Ureter (tissue), 1 donor: ENCODE measurements around the gene FAM162B. TPM values are rescaled to one million over a fixed set of nuclear protein-coding genes. Genes with fewer than 3 reads are reported as not detected.
A peak's percentile ranks its signal among the peaks of the same experiment; 100 is the strongest.
"Not testable (repeated sequence)": the region's sequence is repeated elsewhere in the genome, so short reads cannot be mapped to it uniquely, and the experiment has no call there.

Experiments used
- DNase-seq: peaks from one replicate; pipeline ENCODE4 v3.0.0-alpha.2; 2020; ENCODE audit warnings: low spot score
- total RNA-seq: library from RNA; stranded (reverse); gene quantifications from one replicate; pipeline ENCODE4 v1.2.4, GENCODE V29; 2023
- donor health status: DM: yes; HTN: yes; CAD: no.

The FAM162B gene
- total RNA-seq, result 5.6 TPM

DNA sequence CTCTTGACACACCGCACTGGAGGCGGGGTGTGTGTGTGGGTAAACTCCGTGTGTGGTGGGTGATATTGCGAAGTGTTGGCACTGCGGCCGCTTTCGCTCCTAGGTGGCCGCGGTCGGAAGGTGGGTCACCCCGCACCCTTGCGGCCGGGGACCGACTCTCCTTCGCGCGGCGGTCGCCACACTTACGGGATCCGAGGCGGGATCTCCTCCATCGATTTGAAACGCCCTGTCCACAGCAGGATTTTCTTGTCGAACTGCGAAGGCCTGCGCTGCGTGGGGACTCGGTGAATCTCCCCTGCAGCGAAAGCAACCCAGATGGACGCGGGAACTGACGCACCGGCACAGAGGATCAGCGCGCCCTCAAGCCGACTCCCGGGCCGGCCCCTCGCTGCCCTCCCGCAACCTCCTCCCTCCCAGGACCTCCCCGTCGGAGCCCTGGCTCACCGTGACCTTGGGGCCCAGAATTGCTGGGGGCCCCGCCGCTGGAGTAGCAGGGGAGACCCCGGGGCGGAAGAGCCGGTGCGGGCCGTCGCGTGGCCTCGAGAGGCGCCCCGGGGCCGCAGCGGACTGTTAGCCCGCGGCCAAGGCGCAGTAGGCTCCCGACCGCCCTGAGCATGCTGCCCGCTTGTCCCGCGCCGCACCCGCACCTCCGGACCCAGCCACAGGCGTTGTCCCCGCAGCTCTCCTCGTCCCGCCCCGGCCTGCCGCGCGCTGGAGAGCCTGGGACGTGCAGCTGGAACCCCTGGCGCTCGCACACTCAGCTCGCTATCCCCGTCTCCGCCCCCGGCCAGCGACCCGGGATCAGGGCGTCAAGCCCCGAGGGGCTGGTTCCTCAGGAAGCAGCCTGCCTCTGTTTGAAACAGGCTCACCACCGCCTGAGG is at the start of gene FAM162B:
Gene FAM162B (minus strand): TSS at position 759 of the 881 bp plus-strand sequence. CDS start 143 bp downstream, at position 616.
- DNase-seq, result peak; percentile 52

DNA sequence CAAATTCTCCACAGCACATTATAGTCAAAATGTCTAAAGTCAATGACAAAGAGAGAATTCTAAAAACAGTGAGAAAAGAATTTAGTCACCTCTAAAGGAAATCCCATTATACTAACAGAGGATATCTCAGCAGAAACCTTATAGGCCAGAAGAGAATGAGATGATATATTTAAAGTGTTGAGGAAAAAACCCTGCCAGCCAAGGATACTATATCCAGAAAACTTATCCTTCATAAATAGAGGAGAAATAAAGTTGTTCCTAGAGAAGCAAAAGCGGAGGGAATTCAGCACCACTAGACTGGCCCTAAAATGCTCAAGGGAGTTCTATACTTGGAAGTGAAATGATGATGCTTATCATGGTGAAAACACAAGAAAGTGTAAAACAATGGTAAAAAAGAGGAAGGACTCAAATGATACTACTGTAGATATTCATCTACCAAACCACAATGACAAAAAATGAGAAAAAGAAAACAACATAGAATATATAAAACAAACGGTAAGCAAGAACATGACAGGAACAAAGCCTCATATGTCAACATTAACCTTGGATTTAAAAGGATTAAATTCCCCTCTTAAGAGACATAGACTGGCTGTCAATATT is 46.6 kb upstream of the FAM162B start:
- DNase-seq, result no peak

DNA sequence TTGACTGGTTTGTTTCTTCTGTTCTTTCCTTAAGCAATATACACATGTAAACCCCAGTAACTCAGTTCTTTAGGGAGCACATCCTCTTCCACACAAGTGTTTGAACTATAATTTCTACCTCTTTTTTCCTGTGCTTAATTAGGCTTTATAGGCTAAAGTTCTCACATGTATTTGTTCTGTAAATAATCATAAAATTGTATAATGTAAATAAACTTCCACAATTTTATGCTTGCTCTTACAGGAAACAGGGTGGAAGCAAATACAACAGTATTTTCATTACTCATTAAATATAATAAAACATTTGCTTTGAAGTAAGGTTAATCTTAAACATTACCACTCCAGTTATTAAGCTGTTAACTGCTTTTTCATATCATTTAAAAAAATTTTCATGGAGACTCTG is 36.5 kb upstream of the FAM162B start:
- DNase-seq, result no peak

DNA sequence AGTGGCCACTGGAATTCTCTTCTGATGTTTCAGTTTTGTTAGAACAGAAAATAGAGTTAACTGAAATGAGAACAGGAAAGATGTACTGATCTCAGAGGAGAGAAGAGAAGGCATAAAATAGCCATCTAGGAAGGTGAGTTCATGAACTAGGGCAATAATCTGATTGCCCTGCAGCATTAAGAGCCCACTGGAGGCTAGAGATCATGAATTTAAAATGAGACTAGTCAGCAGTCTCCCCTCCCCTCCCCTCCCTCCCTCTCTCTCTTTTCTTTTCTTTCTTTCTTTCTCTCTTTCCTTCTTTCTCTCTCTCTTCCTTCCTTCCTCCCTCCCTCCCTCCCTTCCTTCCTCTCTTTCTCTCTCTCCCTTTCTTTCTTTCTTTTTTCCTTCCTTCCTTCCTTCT is 34.4 kb upstream of the FAM162B start:
- no peak for DNase-seq

DNA sequence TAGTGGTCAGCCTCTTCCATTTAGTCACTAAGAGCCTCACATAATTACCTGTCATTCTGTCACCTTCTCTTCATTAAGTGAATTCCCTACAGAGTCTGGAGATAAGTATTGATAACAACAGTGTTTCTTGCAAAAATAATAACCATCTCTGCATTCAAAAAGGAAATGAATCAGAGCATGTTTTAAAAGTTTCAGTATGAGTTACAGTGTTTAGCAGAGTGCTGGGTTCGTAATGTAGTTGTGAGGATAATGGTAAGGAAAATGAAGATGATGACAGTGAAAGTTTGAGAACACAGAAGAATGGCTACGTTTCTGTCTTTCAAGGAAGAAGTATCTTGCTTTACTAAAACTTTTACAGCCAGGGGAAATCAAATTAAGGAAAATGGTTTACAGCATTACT is 32.1 kb upstream of the FAM162B start:
- DNase-seq, result no peak

DNA sequence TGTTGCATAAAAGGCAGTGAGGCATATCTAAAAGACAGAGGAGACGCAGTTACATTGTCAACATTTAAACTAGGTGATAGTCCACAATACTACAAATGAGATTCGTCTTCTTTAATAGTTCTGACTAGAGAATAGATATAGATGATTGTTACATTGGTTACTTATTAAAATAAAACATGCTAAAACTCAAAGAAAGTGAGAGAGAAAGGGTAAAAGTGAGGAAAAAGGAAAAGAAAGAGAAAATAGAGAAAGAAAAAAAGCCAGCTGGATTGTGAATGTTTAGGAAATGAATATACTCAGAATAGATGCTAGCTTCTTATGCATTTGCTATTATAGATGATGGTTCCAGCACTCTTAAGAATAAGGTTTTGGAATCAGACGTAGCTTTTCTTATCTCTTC is 27.7 kb upstream of the FAM162B start:
- no peak for DNase-seq

DNA sequence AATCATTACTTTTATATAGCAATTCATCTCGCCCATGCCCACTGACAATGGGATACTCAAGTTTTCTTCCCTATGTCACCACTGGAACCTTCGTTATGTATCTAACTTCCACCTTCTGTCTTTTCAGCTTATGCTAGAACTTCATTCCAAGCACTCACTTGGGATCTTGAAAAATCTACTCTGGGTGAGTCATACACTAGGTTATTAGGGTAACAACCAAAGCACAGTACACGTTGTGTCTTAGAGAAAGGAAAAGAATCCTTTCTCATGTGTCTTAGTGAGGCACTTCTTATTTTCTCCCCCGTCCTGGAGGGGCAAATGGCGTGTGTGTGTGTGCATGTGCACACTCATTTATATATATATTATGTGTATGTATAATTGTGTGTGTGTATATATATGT is 18.3 kb upstream of the FAM162B start:
- DNase-seq, result no peak

DNA sequence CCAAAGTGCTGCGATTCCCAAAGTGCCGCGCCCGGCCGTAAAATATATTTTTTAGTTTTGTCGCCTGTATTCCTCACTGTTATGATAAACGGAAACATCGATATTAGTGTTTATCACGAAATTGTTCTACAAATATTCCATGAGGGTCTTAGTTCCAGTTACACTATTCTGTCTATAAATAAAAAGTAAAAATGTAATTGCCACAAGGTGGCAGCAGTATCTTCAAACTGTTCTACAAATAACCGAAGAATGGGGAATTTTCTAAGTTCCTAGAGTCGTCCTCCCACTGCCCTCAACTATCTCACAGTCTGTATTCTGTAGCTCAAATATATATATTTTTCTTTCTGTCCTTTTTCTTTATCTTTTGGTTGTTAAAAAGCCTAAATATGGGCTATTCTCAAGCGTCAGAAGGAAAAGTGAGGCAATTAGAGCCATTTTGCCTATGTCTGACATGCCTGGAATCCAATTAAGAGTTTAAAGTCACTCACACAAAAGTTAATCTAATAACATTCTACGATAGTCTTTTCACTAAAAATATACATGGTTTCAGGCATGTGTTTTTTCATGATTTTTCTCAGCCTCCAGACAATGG is 14.2 kb upstream of the FAM162B start:
- DNase-seq, result no peak

DNA sequence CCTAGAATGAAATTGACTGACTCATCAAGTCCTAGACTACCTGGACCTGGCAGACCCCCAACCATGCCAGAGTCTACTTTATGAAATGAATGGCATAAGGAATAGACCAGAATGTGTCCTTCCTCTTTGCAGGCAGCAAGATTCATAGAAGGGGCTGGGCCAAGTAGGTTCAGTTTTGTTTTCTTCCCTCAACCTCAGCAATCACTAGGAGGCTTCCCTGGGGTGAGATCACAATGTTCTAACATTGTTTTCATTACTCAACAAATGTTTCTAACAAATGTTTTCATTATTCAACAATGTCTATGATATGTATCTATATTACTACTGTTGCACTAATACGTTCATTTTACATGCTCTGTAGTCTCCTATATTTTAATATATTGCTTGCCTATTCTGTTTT is 8.4 kb upstream of the FAM162B start:
- no peak for DNase-seq

DNA sequence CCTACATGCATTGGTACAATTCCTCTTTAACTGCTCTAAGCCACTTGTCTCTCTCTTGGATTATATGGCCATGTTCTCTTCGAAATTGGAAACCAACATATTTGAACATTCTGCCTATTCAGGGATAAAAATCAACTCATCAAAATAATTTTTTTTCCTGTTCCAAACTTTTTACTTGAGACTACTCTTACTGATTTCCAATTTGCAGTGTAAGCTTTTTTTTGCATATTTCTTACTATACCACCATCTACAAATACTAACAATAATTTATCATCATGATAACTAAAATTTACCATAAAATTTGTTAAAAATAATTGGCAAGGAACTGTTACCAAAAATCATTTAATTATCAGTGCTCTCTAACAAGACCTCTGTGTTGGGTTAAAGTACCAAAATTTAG is 6.9 kb upstream of the FAM162B start:
- no peak for DNase-seq

DNA sequence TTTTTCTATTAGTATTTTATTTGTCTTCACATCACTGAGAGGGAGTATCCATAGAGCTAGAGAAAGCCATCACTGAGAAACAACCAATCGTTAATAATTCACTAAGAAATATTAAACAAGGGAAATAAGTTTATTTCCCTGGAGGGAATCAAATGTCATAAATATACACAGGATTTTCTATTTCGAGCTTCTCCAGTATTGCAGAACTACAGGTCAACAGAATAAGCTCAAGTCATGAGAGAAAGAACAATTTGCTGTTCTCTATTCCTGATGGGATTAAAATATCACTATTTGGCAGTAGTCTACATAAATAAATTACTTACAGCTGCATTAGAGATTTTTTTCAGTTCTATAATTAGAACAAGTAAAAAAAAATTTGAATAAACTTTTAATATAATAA is 2.2 kb upstream of the FAM162B start:
- DNase-seq, result no peak

DNA sequence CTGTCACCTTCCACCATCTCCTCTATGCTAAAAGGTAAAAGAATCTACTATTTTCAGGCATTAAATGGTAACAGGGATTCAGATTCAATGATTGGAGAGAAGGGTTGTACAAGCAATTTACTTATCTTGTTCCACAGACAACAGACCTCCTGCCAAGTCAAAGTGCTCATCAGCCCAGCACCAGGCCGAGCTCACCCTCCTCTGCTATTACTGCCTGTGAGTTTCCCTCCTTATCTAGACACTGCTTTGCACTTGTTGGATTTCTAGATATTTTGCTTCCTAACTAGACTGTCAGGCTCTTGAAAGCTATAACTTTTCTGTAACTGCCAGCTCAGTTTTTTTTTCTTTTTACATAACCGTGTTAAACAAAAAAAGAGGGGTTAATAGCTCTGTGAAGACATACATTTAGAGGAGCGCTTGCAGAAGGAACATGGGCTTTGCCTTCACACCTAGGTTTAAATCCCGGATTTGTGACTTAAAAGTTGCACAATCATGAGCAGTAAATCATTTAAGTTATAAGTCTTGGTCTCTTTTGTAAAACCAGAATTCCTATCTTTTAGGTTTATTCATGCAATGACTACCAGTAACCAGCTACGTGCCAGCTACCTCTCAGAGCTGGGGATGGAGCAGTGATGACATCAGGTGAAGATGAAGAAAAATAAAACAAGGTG is 1.1 kb upstream of the FAM162B start:
- DNase-seq, result no peak

DNA sequence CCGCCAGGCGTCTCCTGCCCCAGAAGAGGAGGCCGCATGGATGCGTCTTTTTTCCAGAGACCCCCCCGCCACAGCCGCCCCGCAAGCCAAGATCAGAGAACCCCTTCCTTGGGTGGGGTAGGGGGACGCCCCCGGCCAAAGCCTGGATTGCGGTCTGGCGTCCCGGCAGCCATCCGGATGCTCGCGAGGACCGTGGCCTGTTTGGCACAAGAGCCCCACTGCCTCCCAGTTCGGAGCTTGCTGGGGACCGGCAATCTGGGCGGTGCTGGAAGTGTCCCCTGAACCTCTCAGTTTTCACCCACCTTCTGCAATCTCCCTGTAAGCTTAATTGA is 924 bp downstream of the FAM162B start:
- peak; percentile 46 for DNase-seq

DNA sequence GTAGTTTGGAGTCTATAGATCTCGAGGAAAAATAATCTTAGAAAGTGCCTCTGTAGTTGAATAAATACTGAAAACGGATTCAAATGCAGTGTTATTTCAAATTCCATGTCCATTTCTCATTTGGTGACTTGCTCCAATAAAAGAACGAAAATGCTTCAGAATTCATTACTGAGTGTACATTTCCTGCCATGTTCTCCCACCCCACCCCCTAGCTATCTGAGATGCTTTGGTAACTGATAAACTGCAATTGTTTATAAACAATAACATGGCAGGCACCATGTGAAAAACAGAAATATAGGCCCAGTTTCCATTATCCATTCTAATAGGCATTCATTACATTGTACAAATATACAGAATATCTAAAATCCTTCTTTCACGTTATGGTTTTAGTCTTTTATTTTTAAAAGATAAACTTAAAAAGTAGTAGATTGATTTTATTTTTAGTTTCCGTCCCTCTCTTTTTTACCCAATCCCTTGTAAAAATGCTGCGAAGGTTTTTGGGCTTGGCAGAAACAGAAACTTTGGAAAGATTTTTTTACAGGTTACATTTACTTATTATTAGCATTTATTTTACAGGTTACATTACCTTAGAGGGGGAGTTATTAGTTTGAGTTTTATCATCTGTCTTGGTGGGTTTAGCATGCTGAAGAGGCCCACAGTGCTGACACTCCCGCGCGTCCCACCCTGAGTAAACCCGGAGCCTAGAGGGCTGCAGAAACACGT is 1.5 kb downstream of the FAM162B start:
- DNase-seq, result no peak

DNA sequence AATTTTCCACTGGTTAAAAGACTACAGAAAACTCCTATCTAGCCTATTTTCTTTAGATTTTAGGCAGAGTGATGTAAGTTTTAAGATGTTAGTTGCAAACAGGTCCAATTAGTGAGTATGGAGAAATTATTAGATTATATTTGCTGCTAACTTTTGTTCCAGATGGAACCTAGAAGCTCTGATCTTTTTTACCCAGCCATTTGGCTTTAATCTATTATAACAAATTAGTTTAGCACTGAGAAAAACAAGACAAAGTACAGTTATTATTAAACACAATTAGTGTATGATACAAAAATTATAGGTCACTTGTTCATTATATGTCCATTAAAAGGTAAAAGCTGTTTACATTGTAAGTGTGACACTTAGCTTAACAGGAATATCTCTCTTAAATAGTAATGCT is 2.5 kb downstream of the FAM162B start:
- no peak for DNase-seq

DNA sequence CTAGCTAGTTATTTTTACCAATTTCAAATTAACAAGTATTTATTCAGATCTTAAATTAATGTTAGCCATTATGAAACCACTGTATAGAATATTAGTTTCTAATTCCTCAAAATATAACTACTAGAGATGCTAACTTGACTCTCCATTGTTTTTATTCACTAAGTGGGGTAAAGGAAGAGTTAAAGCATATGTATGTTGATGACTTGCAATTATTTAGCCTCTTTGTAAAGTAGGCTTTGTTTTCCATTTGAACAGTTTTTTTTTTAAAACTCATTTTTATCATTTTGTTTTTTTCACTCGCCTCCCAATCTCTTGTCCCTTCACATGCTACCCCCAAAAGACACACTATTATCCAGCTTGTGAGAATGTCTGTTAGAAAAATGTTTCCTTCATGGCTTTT is 3.3 kb downstream of the FAM162B start:
- DNase-seq, result no peak

DNA sequence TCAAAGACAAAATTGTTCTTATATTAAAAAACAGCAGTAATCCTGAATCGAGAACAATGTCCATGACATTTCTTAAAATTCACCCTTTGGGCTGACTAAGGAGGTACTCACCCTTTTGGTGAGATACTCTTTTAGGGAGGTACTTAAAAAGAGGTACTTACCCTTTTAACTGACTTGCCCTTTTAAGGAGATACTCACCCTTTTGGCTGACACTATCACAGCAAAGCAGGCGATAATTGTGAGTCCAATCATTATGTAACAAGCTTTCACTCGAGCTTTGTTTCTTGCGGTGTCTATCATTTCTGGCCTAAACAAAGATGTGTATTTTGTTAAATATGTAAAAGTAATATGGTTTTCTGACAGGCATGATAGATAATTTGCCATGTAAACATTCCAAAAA is 3.7 kb downstream of the FAM162B start:
- no peak for DNase-seq

DNA sequence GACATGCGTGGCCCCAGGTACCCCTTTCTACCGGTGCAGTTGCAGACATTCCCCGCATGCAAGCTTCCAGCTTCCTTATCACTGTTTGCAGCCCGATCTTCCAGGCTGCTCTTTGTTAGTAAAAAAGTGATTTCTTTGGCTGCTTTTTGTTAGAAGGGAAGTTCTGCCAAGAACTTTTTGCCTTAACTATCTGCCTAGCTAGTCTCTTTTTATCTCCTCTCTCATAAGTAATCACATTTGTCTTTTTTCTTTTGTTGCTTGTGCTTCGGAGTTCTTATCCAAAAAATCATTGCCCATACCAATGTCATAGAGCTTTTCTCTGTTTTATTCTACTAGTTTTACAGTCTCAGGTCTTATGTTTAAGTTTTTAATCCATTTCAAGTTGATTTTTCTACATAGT is 20.3 kb downstream of the FAM162B start:
- DNase-seq, result no peak

DNA sequence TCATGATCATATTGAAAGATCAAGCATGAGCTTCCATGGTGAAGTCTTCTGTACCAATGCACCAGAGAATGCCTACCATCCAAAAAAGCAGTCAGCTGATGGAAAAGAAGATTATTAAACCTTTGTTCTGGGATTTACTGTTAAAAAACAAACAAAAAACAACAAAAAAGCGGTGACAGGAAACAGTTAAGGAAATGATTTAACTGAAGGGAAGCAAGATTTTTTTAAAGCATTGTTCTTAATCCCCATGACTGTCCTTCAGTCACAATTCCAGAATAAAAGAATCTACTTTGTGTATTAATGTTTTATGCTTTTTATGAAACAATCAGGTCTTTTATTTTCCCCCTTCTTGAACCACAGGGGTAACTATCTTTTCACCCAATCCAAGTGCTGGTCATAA is 23.9 kb downstream of the FAM162B start:
- no peak for DNase-seq

DNA sequence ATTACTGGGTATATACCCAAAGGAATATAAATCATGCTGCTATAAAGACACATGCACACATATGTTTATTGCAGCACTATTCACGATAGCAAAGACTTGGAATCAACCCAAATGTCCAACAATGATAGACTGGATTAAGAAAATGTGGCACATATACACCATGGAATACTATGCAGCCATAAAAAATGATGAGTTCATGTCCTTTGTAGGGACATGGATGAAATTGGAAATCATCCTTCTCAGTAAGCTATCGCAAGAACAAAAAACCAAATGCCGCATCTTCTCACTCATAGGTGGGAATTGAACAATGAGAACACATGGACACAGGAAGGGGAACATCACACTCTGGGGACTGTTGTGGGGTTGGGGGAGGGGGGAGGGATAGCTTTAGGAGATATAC is 25.0 kb downstream of the FAM162B start:
- not testable (repeated sequence) for DNase-seq

DNA sequence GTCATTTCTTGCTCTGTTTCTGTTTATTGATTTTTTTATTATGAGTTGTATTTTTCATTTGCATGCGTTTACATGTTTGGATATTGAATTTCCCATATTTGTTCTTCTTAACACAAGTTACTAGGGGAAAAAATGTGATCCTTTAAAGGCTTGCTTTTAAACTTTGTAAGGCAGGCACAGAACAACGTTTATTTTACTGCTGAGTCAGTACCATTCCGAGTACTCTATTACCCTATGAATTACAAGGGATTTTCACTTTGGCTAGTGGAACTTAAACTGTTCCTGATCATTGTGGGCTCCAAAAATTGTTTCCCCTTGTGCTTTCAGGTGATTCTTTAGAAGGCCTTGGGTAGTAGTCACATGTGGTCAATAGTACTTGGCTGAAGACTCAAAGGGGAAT is 28.5 kb downstream of the FAM162B start:
- no peak for DNase-seq

DNA sequence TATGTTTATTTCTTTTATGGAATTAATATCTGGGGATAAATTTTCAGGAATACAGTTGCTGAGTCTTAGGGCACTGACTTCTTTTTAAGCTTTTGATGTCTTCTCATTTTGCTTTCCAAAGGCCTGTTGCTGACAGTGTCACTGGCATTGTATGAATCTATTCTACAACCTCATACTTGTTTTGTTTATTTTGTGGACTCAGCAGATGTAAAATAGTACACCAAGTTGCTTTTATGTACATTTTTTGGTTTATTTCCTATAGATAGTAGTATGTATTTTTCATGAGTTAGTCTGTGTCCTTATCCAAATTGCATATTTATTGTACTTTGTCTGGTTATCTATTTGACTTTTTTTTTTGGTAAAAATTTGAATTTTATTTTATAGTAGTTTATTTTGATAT is 35.0 kb downstream of the FAM162B start:
- no peak for DNase-seq
